GM19455 (cell line): Measurements from ENCODE around the gene FREM1.
"Not testable (repeated sequence)": the region's sequence is repeated elsewhere in the genome, so short reads cannot be mapped to it uniquely, and the experiment has no call there.

Experiments
- ATAC-seq: cut with Tn5 transposase; IDR thresholded peaks from one replicate; pipeline ENCODE4 v1.9.1; 2021; ENCODE audit not compliant: unreplicated experiment

FREM1 gene, protein sequence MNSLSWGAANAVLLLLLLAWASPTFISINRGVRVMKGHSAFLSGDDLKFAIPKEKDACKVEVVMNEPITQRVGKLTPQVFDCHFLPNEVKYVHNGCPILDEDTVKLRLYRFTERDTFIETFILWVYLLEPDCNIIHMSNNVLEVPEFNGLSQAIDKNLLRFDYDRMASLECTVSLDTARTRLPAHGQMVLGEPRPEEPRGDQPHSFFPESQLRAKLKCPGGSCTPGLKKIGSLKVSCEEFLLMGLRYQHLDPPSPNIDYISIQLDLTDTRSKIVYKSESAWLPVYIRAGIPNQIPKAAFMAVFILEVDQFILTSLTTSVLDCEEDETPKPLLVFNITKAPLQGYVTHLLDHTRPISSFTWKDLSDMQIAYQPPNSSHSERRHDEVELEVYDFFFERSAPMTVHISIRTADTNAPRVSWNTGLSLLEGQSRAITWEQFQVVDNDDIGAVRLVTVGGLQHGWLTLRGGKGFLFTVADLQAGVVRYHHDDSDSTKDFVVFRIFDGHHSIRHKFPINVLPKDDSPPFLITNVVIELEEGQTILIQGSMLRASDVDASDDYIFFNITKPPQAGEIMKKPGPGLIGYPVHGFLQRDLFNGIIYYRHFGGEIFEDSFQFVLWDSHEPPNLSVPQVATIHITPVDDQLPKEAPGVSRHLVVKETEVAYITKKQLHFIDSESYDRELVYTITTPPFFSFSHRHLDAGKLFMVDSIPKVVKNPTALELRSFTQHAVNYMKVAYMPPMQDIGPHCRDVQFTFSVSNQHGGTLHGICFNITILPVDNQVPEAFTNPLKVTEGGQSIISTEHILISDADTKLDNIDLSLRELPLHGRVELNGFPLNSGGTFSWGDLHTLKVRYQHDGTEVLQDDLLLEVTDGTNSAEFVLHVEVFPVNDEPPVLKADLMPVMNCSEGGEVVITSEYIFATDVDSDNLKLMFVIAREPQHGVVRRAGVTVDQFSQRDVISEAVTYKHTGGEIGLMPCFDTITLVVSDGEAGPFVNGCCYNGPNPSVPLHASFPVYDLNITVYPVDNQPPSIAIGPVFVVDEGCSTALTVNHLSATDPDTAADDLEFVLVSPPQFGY (N-terminal part only)

DNA sequence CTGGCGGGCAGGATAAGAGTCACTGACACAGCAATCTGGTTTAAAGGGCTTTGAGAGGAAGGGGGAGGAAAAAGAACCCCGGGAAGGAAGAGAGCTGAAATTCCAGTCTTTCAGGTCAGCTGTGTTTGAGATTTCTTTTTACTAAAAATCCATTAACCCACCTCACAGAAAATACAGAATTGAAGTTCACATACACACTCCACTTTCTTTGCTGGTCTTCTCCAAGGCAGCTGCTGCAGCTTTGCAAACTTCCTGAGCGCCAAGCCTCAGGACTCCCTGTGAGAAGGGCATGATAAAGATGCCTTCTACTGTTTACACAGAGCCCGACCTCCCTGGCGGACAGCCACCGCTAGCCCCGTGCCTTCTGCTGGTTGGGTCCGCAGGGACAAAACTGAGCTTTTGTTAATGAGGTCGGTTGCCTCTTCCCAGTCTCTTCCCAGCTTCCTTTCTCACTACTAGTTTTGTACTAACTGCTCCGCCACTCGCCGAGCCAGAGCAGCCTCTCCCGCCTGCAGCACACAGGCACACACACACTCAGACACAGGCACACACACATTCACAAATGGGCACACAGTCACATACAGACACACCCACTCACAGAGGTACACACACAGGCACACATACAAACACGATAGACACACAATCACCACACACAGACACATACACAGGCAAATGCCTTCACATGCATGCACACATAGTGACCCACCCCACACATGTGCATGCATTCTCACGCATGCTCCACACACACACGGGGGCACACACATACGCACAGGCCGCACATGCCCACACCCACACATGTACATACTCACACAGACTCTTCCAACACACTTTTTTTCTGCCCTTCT is at the start of gene FREM1:
Gene FREM1 (minus strand): TSS at position 468 of the 845 bp plus-strand sequence. CDS start 41,451 bp downstream, outside the sequence.
- no peak for ATAC-seq

DNA sequence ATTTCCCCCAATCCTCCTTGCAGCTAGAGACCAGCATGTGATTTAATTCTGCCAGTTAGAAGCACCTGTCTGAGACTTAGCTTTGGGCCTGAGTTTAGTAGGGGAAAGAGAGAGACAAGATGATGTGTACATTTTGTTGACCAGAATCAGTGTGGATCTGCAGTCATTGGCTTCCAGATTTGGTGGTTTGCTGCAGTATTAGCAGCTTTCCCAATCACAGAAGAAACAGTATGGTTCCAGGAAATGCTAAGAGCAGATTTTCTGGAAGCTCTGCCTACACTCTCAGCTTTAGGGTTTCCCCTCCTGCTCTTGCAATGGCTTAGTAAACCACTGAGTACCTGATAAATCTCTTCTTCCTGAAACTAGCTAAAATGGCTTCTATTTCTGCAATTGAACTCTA is 48.8 kb upstream of the FREM1 start:
- ATAC-seq, result no peak

DNA sequence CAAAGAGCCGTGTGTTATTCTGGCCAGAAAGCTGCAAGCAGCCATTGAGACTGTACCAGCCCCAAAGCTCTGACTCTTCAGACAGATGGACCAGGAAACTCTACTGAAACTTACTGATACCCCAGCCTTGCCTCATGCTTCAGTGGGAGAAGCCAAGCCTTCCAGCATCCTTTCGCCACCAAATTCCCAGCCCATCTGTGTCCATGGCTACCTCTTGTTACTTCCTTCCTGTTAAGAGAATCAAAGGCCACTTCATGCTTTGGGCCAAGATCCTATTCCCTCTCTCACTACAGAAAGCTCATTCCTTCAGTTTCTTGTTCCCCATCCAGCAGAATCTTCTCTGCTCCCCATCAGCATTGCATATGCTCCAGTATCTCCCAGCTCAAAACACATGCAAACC is 46.9 kb upstream of the FREM1 start:
- no peak for ATAC-seq

DNA sequence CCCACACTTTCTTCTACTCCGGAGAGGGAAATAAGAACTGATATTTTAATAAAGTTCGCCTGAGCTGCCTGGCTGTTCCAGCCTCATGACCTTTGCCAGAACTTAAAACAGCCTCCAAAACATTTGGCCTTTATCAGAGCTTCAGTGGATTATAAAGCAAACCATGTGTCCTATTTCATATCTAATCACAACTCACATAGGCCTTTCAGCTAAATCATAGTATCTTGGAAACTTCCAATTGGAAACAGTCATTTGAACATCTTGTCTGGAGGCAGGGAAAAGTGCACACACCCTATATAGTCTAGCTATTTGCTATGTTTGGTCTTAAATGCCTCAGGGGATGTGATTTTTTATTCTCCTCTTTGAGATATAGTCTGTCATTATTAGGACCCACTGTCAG is 46.0 kb upstream of the FREM1 start:
- no peak for ATAC-seq

DNA sequence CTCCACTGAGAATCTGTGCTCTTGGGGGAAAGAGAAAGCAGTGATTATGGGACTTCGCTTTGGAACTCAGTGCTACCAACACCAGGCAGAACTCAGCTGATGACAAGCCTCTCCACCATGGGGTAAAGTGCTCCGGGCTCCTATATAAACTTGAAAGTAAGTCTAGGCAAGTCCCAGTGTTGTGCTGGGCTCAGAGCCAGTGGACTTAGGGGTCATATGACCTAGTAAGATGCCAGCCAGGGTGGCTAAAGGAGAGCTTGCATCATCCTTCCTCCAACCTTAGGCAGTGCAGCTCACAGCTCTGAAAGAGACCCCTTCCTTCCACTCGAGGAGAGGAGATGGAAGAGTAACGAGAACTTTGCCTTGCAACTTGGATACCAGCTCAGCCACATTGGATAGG is 35.1 kb upstream of the FREM1 start:
- ATAC-seq, result no peak

DNA sequence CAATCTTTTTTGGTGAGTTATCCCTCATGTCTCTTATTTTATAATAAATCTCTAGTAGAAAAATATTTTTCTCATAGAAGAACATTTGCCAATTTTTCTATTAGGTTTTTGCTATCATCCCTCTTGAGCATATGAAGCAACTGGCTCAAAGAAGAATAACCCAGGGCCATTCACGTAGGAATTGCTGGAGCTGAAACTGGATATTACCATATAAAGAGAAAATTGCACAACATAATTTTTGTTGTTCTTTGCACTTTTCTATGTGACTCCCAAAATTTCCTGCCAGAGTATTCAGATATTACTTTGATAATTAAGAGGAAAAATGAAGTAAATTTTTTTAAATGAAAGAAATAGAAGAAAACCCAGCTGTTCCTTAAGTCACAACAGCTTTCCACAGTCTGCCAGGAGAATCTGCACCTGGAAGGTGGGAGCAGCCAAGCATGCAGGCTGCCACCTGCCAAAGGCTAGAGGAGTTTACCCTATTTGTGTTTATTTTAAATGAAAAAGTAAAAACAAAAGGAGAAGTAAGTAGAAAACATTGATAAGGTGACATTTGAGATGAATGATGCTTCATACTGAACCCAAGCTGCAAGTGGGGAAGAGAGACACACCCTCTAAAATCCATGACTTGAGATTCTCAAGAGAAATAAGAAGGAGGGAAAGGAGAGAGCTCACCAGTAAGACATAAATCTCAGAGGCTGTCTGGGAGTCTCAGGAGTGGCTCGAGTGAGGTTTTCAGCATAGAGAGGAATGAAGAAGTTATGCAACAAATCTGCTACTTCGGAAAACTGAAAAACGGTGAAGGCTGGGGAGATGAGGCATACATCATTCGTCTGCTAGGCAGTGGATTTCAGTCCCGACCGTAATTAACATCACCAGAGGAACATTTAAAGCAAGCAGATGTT is 31.5 kb upstream of the FREM1 start:
- no peak for ATAC-seq

DNA sequence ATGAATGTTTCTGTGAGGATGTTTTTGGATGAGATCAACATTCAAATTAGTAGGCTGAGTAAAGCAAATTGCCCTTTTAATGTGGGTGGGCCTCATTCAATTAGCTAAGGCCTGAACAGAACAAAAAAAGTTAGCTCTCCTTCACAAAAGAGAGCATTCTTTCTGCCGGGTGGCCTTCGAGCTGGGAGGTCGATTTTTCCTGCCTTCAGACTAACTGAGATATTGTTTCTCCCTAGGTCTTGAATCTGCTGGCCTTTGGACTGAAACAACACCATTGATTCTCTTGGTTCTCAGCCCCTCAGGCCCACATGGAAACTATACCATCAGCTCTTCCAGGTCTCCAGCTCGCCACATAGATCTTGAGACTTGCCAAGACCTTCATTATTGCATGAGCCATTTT is 29.1 kb upstream of the FREM1 start:
- no peak for ATAC-seq

DNA sequence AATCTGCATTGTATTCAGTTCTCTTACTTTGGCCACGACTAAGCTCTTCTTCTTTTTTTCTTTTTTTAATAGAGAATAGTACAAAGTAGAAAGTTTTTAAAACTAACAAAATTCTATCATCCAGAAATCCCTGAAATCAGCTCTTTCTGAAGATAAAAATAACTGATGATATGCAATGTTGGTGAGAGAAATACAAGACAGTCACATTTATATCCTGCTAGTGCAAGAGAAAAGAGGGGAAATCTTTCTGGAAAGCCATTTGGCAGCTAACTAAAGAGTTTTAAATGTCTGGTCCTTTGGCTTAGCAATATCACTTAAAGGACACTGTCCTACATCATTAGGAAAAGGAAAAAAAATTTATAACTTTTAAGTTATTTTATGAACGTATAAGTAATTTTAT is 27.0 kb upstream of the FREM1 start:
- no peak for ATAC-seq

DNA sequence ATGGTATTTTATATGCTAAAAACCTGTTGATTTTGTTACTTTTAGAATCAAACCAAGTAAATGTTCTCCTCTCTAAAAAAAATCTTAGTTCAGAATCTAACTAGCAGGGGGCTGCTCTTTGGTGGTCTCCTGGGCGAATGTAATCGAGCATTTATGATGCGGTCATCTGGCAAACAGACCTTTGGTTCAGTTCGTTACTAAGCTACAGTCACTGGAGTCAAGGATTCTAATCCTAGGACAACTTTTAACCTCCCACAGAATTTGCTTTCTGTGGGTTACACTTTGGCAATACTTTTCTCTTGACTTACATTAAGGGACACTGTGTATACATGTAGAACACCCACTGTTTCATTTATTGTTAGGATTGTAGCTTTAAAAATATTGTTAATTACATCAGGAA is 26.3 kb upstream of the FREM1 start:
- ATAC-seq, result no peak

DNA sequence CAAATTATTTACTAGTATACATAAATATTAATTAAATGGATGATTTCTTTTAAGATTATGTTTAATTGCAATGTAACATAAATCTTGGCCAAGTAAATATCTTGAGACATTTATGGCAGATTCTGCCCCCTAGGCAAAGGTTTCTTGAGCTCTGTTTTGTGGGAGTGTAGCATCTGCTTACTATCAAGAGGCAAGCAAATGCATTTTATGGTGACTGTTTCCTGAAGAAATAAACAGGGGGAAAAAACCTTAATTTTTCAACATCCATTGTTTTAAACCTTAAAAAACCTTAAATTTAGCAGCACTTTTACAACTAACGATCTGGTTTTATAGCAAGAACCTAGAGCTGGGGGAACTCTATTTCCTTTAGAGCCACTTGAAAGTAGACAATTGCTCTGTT is 25.7 kb upstream of the FREM1 start:
- ATAC-seq, result no peak

DNA sequence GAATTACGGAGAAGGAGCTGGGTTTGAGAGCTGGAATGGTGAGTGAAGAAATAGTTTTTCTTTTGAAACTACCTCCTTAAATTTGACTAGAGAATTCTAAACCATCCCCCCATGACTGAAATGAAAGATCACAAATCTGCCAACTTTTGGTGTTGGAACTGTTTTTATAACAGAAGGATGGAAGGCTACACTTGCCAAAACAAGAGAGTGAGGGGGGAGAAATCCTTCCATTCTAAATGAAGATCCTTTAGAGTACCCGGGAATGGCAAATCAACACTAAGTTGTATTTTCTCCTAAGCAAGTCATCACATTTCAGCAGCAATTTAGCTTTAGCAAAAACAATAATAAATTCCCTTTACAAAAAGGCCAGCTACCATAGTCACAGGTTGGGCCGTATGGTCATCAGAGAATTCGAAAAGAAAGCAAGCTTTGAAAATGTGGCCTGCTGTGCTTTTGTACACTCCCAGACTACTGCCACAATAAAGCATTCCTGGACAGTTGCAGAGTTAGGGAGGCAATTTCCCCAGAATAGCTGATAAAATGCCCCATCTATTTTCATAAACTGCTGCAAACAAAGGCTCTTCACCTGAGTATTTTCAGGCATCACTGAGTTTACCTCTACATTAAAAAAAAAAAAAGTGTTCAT is 25.0 kb upstream of the FREM1 start:
- ATAC-seq, result no peak

DNA sequence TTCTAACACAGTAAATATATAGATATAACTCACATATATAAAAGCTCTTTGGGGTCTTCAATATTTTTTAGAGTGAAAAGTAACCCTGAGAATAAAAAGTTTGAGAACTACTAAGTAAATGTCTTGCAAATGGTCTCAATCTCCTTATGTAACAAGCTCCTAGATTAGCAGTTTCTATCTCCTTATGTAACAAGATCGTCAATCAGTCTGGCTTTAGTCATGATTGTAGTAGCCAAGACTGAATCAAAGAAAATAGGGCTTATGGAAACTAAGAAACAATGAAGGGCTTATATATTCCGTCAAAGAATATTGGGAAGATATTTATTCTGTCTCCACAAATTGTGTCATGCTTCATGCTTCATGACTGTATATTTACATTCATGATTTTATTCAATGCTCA is 22.4 kb upstream of the FREM1 start:
- no peak for ATAC-seq

DNA sequence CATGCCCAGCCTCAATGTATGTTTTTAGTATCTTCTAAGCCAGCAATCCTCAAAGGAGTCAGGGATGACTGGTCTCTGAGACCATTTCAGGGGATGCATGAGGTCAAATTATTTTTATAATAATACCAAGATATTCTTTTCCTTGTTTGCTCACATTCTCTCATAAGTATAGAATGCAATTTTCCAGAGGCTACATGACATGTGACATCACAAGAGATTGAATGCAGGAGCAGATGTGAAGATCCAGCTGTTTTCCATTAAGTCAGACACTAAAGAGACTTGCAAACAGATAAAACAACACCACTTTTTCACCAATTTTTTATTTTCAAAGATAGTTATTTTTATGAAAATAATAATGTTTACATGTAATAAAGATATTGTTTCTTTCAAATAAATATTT is 22.0 kb upstream of the FREM1 start:
- ATAC-seq, result no peak

DNA sequence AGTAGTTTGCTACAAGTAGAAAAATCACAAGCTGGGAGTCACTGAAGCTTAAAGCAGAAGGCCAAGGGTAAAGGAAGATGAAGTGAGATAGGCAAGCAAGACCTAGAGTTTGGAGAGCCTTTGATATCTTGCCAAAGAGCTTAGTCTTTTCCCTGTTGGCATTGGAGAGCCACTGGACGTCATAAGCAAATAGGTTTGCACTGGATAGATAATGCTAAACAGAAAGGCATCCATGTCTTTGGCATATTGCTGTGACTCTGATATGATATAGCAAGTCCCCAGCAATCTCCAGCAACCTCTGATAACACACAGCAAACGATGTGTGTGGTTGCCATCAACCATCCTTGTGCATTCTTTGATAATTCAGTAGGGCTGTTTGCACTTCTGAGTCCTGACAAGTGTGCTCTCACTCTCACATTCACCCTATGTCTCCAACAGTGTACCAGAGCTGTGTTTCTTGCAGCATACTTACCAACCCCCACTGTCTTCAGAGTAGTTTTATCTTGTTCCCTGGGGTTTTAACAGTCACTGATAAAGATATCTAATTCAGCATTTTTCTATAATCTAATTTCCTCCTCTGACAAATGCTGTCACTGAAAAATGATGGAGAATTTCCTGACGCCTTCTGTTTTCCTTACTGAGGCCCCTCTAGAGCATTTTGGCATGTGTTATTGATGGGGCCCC is 16.9 kb upstream of the FREM1 start:
- ATAC-seq, result no peak

DNA sequence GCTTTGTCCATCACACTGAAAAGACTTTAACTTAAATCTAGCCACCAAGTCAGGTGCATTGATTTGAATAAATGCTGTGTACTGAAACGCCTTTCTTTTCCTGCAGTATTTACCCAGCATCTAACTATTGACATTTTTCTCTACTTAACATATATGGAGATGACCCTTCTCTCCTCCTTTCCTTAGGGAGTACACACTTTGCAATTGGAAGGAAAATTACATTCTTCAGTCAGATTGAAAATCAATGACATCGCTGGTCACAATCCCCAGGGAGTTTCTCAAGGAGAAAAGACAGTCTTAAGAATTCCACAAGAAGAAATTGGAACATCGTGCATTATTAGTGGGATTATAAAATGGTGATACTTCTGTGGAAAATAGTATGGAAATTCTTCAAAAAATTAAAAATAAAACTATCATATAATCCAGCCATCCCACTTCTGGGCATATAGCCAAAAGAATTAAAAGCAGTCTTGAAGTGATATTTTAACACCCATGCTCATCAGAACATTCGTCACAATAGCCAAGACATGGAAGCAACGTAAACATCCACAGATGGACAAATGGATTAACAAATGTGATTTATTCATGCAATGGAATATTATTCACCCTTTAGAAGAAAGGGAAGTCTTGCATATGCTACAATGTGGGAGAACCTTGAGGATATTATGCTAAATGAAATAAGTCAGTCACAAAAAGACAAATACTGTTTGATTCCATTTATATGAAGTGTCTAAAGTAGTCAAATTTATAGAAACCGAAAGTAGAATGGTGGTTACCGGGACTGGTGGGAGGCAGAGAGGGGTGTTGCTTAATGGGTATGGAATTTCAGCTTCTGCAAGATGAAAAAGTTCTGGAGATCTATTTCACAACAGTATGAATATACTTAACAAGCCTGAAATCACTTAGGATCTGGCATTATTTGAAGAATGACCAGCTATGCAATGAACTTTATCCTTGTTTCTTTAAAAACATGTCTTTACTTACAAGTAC is 14.3 kb upstream of the FREM1 start:
- no peak for ATAC-seq

DNA sequence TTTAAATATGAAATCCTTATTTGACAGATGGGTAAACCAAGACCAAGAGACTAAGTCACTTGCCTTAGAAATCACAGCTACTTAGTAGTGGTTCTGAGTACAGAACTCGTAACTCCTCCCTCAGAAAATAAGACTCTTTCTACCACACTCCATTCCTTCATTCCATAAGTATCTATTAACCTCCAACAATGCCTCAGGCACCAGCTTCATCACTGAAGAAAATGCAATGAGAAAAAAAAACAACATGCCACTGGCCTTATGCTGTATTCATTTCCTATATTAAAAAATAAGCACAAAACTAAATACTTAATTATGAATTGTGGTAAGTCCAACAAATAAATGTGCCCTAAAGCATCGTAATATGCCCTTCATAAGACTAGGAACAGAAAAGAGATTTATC is 13.5 kb upstream of the FREM1 start:
- ATAC-seq, result no peak

DNA sequence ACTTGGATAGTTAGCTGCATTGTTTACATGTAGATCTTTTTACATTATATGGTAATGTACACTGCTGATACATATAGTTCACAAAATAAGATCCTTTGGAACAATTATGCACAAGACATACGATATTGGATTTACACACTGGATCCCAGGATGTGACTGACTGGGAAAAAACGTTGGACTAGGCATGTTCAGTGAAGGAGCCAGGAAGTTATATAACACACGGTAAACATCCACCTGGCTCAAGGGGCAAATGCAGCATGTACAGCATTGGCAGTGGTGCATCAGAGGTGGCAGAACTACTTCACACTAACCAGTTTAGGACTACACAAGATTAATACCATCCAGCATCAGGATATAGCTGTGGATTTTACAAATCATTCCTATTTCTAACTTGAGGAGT is 10.6 kb upstream of the FREM1 start:
- not testable (repeated sequence) for ATAC-seq

DNA sequence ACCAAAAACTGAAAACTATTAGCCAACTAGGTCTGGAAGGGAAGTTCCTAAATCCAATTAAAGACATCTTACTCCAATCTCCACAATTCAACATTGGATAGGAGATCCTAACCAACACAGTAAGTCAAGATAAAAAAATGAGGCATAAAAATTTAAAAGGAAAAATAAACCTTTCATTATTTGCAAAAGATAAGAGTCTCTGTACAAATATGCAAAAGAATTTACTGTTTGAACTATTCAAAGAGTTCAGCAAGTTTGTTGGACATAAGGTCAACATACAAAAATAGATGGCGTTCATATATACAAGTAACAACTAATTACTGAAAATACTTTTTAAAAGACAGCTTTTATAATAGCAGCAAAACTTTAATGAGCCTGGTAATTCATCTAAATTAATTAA is 3.1 kb upstream of the FREM1 start:
- ATAC-seq, result no peak
